ENCODE results near the gene PGAM5. TPM values are rescaled to one million over a fixed set of nuclear protein-coding genes. Genes with fewer than 3 reads are reported as not detected.

The PGAM5 gene
- total and polyA plus RNA-seq, 10 of the 15 experiments (the other 5 are each of a cell fraction or from before 2014, with no cell fraction given): 8.2 to 90.9 (median 45.3) TPM

- Histone ChIP-seq H3K36me3 (ENCODE audit: control insufficient read depth in 2 of 2, insufficient read depth in 2 of 2, low read length in 1 of 2) (peaks cover 0 to 3% of the 10 kb centered on the region in 2 experiments; a peak in 1 of 4 replicates), H3K4me3 (no peak overlapping the region), H3K4me2 (ENCODE audit: control insufficient read depth, insufficient read depth) (no peak overlapping the region), H2AFZ (ENCODE audit: control insufficient read depth, low read depth, low read length) (no peak overlapping the region), H3K27ac (ENCODE audit: control insufficient read depth, insufficient read depth) (no peak overlapping the region), H3K9me3 (replicated peaks; ENCODE audit: control insufficient read depth, insufficient read depth, low read length) (peaks cover 1% of the 10 kb centered on the region; the same call in 1 of the 3 replicates), H3K27me3 (replicated peaks in 1 of 2; ENCODE audit: control insufficient read depth in 2 of 2, insufficient read depth in 2 of 2, low read length in 1 of 2) (no peaks in the 10 kb centered on the region), H4K20me1 (ENCODE audit: control insufficient read depth, insufficient read depth) (no peaks in the 10 kb centered on the region), H3K9ac (ENCODE audit: control insufficient read depth, insufficient read depth, low read length) (no peak overlapping the region), H3K79me2 (ENCODE audit: control insufficient read depth, insufficient read depth, low read length) (peaks cover 12% of the 10 kb centered on the region), H3K4me1 (ENCODE audit: control insufficient read depth, insufficient read depth, low read length) (peaks cover 37% of the 10 kb centered on the region)
- ATAC-seq: no peak
- TF ChIP-seq JUNB (IDR thresholded peaks at IDR 0.05) (no peak), SREBF2 (IDR thresholded peaks at IDR 0.05; ENCODE audit: low read length) (no peak), BCL11A (IDR thresholded peaks at IDR 0.05; ENCODE audit: low read depth, low read length) (no peak), EGR1 (IDR thresholded peaks at IDR 0.05; ENCODE audit: borderline replicate concordance in 1 of 2, low read depth in 2 of 2, low read length in 2 of 2) (no peak)
- ChIA-PET CTCF (interaction anchor here (1.2 kb wide), 1 partner anchor 83 kb away, joined by 3 read pairs; no protein-coding TSS in a partner anchor), RAD21 (ENCODE audit: unreplicated experiment) (no interaction called here), POLR2A (interaction anchor here (0.7 kb wide), 1 partner anchor 55 kb away, joined by 3 read pairs; no protein-coding TSS in a partner anchor), SMC1A (ENCODE audit: uncharacterized antibody, unreplicated experiment) (no interaction called here)
- in situ Hi-C loops (cut with MboI): no loop called here
- no TSS peak for BruUV-seq (replicated peaks)
- intact Hi-C loops (cut with micrococcal nuclease; ENCODE audit: unreplicated experiment): no loop called here
- FAIRE-seq: no peak
- DNase-seq (ENCODE audit: low read depth, low spot score): no peak
- WGBS (ENCODE audit: insufficient coverage, insufficient replicate concordance, low lambda C conversion rate, missing lambda C conversion rate): 91% methylated on average over 27 of the region's 27 CpGs
Observed at GRCh38 chr12:132766380-132767085, 55.9 kb downstream of the PGAM5 start.

GRCh38 chr12:132771126-132771838 lies 60.6 kb downstream of the PGAM5 start:
- Histone ChIP-seq H3K36me3 (ENCODE audit: control insufficient read depth in 2 of 2, insufficient read depth in 2 of 2, low read length in 1 of 2) (peaks cover 12 to 14% of the 10 kb centered on the region in 2 experiments), H3K4me2 (ENCODE audit: control insufficient read depth, insufficient read depth) (peak overlapping the region; percentile 94), H3K9me3 (replicated peaks; ENCODE audit: control insufficient read depth, insufficient read depth, low read length) (peaks cover 1% of the 10 kb centered on the region; the same call in 1 of the 3 replicates), H3K27ac (ENCODE audit: control insufficient read depth, insufficient read depth) (peak overlapping the region; percentile 95), H3K4me1 (ENCODE audit: control insufficient read depth, insufficient read depth, low read length) (peaks cover 55% of the 10 kb centered on the region), H3K4me3 (peak overlapping the region; percentile 49; the same call in 1 of the 2 replicates), H3K9ac (ENCODE audit: control insufficient read depth, insufficient read depth, low read length) (peak overlapping the region; percentile 79), H4K20me1 (ENCODE audit: control insufficient read depth, insufficient read depth) (no peaks in the 10 kb centered on the region), H3K27me3 (replicated peaks in 1 of 2; ENCODE audit: control insufficient read depth in 2 of 2, insufficient read depth in 2 of 2, low read length in 1 of 2) (no peaks in the 10 kb centered on the region), H3K79me2 (ENCODE audit: control insufficient read depth, insufficient read depth, low read length) (peaks cover 8% of the 10 kb centered on the region), H2AFZ (ENCODE audit: control insufficient read depth, low read depth, low read length) (peak overlapping the region; percentile 16; the same call in 1 of the 2 replicates)
- RAD21 ChIA-PET (ENCODE audit: unreplicated experiment): interaction anchor here (1.0 to 1.6 kb wide), 2 partner anchors 11 to 58 kb away, joined by 3 to 5 read pairs; partner anchors contain the start of gene GOLGA3
- intact Hi-C loops (cut with micrococcal nuclease; ENCODE audit: unreplicated experiment): loop anchor here (2.0 kb wide), 1 partner anchor 50 kb away; no protein-coding TSS in a partner anchor
- no TSS peak for BruUV-seq (replicated peaks)
- 36% methylated on average over 15 of the region's 15 CpGs for WGBS (ENCODE audit: insufficient coverage, insufficient replicate concordance, low lambda C conversion rate, missing lambda C conversion rate)
- ATAC-seq (peak; percentile 56), FAIRE-seq (peak; percentile 65), DNase-seq (ENCODE audit: low read depth, low spot score) (no peak)
- in situ Hi-C loops (cut with MboI): no loop called here
- CTCF ChIA-PET: no interaction called here
- POLR2A ChIA-PET: no interaction called here
- SMC1A ChIA-PET (ENCODE audit: uncharacterized antibody, unreplicated experiment): interaction anchor here (1.1 to 1.3 kb wide), 2 partner anchors 9 to 10 kb away, joined by 3 to 5 read pairs; partner anchors contain the start of gene ANKLE2
- no peak for TF ChIP-seq POLR2AphosphoS2 (IDR thresholded peaks at IDR 0.05; ENCODE audit: low read depth, low read length)
- peak; percentile 71 for TF ChIP-seq TCF12 (IDR thresholded peaks at IDR 0.05; ENCODE audit: low read depth, low read length)
- 0 out of 2 replicates have a peak, but pooled peaks have one; percentile 57 for TF ChIP-seq ZNF687 (IDR thresholded peaks at IDR 0.05)
- TF ChIP-seq POLR2AphosphoS5 (IDR thresholded peaks at IDR 0.05; ENCODE audit: low read length): peak; percentile 67; the same call in 1 of the 2 replicates
- TF ChIP-seq RAD51 (IDR thresholded peaks at IDR 0.05): peak; percentile 61; the same call in 1 of the 2 replicates
- TF ChIP-seq CREM (IDR thresholded peaks at IDR 0.05; ENCODE audit: low read depth): peak; percentile 48; the same call in 1 of the 2 replicates
- TF ChIP-seq MYC (IDR thresholded peaks at IDR 0.05; ENCODE audit: insufficient read depth, insufficient read length, insufficient replicate concordance, low read length, severe bottlenecking): no peak

Data from GM12878 (cell line).